Activated T-helper 9 cell treated with anti-CD3 and anti-CD28 coated beads, Interleukin-2, amount 50 U/mL, for 16 hours (primary cell): Measurements from ENCODE around the gene SMIM34.
"Not testable (repeated sequence)": the region's sequence is repeated elsewhere in the genome, so short reads cannot be mapped to it uniquely, and the experiment has no call there.

Source experiments
- DNase-seq: peaks from one replicate; pipeline ENCODE4 v3.0.0-alpha.2; 2020; ENCODE audit warnings: low read depth

SMIM34 gene

DNA sequence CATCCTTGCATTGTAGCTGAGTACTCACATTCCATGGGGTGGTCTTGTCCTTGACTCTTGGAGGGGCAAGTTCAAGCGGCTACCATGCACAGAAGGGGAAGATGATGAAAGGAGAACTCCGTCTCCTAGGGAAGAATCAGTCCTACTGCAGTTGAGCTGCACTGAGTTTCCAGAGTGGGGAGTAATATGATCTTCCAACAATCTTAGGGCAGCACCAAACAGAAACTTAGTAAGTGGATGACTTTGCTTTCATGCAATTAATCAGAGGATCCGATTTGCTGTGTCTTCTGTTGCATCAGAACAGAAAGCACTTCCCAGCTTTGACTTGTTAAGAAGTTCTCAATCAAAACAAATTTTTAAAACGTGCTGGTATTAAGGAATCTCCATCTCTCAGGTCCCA lies at the start of gene SMIM34:
SMIM34 (minus strand) TSS at position 147 of the 400 bp plus-strand sequence; CDS start at position 35, 112 bp downstream.
- not testable (repeated sequence) for DNase-seq

DNA sequence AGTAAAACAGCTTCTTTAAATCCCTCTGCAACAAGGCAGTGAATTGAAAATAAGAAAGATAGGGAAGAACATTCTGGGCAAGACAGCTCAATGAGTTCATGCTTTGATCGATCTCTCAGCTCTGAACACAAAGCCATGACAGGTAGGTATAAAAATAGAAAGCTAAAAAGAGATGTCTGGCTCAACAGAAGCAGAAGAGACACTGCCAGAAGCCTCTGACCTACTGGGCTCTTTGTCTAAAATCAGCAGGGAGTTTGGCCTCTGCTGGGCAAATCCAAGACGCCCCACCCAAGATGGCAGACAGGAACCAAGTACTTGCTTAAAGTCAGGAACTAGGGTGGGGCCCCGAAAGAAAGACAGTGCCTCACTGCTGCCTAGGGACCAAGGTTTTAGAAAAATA lies 43.6 kb upstream of the SMIM34 start:
- DNase-seq: not testable (repeated sequence)

DNA sequence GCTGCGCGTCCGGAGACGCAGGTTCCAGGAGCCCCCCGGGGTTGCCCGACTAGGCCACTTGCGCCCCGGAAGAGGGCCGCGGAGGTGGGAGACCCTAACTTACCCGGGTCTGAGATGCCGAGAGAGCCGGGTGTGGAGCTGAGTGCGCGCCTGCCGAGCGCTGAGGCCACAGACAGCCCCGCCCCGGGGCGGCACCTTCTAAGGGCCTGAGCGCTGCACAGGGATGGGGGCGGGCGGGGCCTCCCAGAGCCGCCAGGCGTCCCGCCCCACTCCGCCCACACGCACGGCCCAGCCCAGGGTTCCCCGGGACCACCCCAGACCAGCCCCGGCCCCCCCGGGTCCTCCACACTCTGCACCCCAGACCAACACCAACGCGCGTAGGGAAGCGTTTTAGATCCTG lies 35.7 kb upstream of the SMIM34 start:
- not testable (repeated sequence) for DNase-seq

DNA sequence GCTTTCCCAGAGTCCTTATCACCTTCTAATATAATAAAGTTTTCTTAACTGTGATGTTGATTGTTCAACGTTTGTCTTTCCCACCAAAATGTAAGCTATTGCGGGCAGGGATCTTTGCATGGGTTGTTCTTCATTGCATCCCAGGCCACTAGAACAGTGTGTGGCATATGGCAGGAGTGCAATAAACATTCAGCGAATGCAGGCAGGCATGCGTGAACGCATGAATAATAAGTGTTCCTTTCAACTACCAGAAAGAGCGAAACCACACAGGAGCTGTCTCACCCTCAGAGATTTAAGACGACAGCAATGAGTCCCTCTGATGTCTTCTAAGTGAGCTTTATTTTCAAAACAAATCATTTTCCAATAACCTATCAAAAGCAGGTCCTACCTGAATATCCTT lies 34.5 kb upstream of the SMIM34 start:
- DNase-seq: not testable (repeated sequence)

GRCh38 chr21:34456180-34456579 lies 32.4 kb upstream of the SMIM34 start:
- DNase-seq: not testable (repeated sequence)

DNA sequence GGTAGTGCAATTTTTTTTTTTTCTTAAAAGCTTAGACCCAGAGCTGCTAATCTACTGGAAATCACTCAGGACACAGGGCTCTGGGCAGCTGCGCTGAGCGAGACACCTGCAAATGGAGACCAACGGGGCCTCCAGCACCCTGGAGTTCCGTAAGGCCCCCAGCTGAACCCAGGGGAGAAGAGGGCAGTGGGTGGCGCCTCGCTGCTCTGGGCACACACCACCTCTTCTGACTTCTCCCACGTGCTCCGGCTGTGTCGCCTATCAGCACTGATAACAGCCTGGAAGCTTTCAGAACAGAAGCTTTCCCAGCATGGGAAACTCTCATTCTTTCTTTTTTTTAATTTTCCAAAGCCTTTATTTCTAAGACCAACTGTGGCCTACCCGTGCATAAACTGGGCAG lies 31.9 kb upstream of the SMIM34 start:
- not testable (repeated sequence) for DNase-seq

DNA sequence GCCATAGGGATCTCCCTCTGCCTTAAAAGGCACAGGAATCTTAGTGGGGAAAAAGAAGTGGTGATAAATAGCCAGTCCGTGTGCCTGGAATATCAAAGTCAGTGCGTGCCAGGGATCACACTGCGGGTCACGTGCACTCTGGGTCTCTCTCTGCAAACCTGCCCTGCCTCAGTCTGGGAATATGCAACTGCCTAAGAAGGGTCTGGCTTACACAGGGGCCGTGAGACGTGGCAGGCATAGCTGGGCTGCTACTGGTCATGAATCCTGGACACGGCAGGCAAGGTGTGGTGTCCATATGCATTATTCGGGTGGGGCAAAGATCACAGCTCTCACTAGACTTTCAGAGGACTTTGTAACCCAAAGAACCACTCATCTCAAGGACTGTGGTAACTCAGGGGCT lies 23.3 kb upstream of the SMIM34 start:
- not testable (repeated sequence) for DNase-seq

DNA sequence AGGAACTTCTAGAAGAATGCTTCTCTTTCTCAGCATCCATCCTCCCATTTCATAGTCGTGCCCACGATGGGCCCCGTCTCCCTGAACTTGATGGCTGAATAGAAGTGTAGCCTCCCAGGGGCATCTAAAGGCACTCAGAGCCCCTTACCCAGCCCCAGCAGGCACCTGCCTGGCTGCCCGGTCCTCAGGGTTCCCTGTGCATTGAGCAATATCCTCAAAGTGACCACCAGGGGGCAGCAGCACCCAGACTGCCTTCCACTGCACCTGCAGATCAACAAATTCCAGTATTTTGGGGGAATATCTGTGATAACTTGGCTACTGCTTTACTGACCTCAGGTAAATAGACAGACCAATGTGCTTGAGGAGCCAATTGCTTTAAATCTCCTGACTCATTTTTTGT lies 19.7 kb upstream of the SMIM34 start:
- DNase-seq: not testable (repeated sequence)

DNA sequence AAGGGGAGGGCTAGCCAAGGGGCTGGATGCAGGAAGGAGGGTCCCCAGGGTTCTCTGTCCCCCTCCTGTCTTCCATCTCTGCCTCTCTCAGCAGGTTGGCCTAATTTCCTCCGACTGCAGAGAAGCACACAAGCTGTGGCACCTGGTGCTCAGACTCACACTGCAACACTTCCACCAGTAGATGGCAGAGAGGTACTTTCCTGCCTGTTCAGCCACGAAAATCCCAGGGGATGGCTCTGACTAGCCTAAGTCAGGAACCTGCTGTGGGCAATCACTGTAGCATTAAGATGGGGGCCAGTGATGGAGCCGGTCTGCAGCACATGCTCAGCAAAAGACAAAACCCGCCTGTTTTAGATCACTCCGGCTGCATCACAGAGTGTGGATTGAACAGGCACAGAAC lies 6.0 kb upstream of the SMIM34 start:
- DNase-seq: not testable (repeated sequence)

GRCh38 chr21:34428441-34428840 lies 4.7 kb upstream of the SMIM34 start:
- DNase-seq: not testable (repeated sequence)

GRCh38 chr21:34427339-34427738 lies 3.6 kb upstream of the SMIM34 start:
- not testable (repeated sequence) for DNase-seq

GRCh38 chr21:34417448-34418077 lies 6.2 kb downstream of the SMIM34 start:
- DNase-seq: not testable (repeated sequence)

- DNase-seq: not testable (repeated sequence)
Measured at GRCh38 chr21:34407294-34407693, 16.5 kb downstream of the SMIM34 start.

- DNase-seq: not testable (repeated sequence)
Measured at GRCh38 chr21:34406676-34407075, 17.1 kb downstream of the SMIM34 start.

DNA sequence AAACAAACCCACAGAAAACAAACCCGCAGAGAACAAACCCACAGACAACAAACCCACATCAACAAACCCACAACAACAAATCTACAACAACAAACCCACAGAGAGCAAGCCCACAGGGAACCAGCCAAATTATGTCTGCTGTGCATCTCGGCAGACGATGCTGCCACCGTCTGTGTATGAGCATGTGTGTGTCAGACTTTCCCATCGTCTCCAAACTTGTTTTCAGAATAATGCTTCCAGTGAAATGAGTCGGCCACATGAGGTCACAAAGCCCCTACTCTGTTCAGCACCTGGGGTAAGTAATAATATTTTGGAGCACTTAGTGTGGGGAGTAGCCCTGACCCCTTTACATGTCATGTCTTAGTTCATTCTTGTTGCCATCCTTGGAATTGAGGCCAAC lies 17.6 kb downstream of the SMIM34 start:
- DNase-seq: not testable (repeated sequence)

GRCh38 chr21:34405686-34406085 lies 18.1 kb downstream of the SMIM34 start:
- DNase-seq: not testable (repeated sequence)

GRCh38 chr21:34404742-34405141 lies 19.0 kb downstream of the SMIM34 start:
- not testable (repeated sequence) for DNase-seq

- not testable (repeated sequence) for DNase-seq
Measured at GRCh38 chr21:34400522-34400921, 23.2 kb downstream of the SMIM34 start.

- not testable (repeated sequence) for DNase-seq
Measured at GRCh38 chr21:34383724-34384415, 39.9 kb downstream of the SMIM34 start.

DNA sequence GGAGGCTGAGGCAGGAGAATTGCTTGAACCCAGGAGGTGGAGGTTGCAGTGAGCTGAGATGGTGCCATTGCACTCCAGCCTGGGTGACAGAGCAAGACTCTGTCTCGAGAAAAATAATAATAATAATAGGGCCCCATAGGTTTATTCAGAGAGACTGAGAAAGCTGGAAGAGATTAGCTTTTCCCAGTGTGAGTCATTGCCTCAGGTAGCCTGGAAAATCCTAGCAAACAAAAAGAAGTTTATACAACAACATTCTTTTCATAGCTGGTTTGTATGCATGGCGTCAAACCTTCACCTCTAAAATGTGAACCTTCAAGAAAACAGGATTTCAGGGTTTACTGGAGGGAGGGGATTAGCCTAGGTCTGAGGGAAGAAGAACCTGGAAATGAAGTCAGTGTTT lies 40.6 kb downstream of the SMIM34 start:
- DNase-seq: not testable (repeated sequence)

- DNase-seq: not testable (repeated sequence)
Measured at GRCh38 chr21:34375619-34375972, 48.2 kb downstream of the SMIM34 start.

DNA sequence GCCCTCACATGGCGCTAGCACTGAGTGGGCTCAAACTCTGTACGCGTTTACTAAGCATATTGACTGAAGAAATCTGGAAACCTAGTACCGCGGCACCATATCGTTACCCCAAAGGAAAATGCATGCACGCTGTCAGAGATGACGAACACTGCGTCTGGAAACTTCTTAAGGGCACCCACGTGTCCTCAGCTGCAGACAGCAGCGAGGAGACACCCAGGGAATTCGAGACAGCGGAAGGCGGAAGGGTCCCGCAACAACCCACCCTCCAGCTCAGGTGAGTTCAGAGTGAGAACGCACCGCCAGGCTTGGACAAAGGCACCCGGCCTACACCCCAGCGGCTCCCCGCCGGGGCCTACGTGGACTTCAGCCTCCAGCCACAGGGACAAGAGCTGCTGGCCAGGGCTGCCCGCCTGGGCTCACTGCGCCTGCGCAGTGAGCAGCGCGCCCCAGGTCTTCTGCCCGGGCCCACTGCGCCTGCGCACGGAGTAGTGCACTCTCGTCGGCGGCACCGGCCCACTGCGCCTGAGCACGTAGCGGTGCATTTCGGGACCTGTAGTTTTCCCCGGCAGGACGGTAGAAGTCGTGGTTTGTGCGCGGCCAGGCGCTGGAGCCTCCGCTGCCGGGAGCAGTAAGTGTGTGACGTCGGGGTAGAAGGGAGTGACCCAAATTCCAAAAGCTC lies 48.7 kb downstream of the SMIM34 start, which contains the start of gene SMIM11:
SMIM11 (plus strand) TSS at position 568 of the 679 bp plus-strand sequence. CDS start 3,998 bp downstream, outside the sequence.
- not testable (repeated sequence) for DNase-seq

DNA sequence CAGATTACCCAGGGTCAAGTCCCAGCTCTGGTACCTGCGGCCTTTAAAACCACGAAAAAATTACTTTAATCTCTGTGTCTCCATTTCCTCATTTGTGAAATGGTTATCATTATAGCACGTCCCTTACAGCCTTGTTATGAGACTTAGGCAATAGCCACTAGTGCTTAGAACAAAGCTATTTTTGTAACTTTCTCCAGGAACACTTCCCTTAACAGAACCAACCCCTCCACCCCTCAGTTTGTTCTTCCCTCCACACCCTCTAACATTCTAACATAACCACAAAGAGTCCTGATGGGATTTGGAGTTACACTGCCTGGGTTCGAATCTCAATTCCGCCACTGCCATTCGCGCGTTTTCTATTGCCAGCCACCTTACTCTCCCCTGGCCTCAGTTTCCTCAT lies 49.3 kb downstream of the SMIM34 start:
- DNase-seq: not testable (repeated sequence)
